Brain microvascular endothelial cell (primary cell): Measurements from ENCODE around the gene RAB17.

Source experiments
- DNase-seq: peaks from one replicate; pipeline ENCODE4 v3.0.0-alpha.2; 2020
- H3K27ac ChIP-seq: fragments of 250-450 bp; sonication (Bioruptor Pico); 2 replicates; pipeline ENCODE4 v1.5.1; 2020; ENCODE audit warnings: mild to moderate bottlenecking, moderate library complexity
- H3K27me3 ChIP-seq: fragments of 250-450 bp; sonication (Bioruptor Pico); replicated peaks from 2 replicates; pipeline ENCODE4 v1.5.1; 2020; ENCODE audit warnings: mild to moderate bottlenecking
- H3K36me3 ChIP-seq: fragments of 250-450 bp; sonication (Bioruptor Pico); replicated peaks from 2 replicates; pipeline ENCODE4 v1.5.1; 2020; ENCODE audit warnings: mild to moderate bottlenecking
- H3K4me3 ChIP-seq: 2 replicates; pipeline ENCODE4 v1.5.1; 2011; ENCODE audit warnings: low read depth, mild to moderate bottlenecking, control low read depth, low read length, moderate library complexity
- in situ Hi-C: cut with HindIII; loops from 2 replicates; pipeline ENCODE4 v1.10.0; 2017; ENCODE audit warnings: low sequenced_read_pairs, low pct_ligation_motif_present
- TF ChIP-seq, protein P1 (sequence below): IDR thresholded peaks from 2 replicates; pipeline ENCODE4 v1.5.1; 2011; ENCODE audit warnings: low read depth, mild to moderate bottlenecking, moderate library complexity, low read length, control low read depth, inconsistent platforms; ENCODE audit errors: missing control alignments

RAB17 gene

DNA sequence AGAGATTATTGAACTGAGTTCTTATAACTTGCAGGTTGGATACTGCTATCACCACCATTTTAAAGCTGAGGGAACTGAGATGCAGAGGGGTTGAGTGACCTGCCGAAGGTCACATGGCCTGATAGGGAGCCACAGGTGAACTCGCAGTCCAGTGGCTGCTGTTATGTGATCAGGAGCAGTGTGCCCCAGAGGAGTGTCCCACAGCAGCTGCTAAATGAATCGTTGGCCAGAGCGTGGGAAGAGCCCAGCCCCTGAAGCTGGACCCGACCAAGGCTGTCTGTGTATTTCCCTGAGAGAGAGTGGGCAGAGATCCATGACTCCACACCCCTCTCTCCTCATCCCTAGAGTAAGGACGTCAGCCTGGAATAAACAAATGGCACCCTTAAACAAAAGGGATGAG lies 50.9 kb downstream of the RAB17 start:
- TF ChIP-seq, protein P1, sequence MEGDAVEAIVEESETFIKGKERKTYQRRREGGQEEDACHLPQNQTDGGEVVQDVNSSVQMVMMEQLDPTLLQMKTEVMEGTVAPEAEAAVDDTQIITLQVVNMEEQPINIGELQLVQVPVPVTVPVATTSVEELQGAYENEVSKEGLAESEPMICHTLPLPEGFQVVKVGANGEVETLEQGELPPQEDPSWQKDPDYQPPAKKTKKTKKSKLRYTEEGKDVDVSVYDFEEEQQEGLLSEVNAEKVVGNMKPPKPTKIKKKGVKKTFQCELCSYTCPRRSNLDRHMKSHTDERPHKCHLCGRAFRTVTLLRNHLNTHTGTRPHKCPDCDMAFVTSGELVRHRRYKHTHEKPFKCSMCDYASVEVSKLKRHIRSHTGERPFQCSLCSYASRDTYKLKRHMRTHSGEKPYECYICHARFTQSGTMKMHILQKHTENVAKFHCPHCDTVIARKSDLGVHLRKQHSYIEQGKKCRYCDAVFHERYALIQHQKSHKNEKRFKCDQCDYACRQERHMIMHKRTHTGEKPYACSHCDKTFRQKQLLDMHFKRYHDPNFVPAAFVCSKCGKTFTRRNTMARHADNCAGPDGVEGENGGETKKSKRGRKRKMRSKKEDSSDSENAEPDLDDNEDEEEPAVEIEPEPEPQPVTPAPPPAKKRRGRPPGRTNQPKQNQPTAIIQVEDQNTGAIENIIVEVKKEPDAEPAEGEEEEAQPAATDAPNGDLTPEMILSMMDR, result no peak
- H3K27me3 ChIP-seq, result no peaks in the 10 kb centered on the region
- DNase-seq, result no peak
- H3K4me3 ChIP-seq, result no peak overlapping the region
- no peak overlapping the region for H3K27ac ChIP-seq
- H3K36me3 ChIP-seq, result peaks cover 49% of the 10 kb centered on the region
- in situ Hi-C loops, result no loop called here

GRCh38 chr2:237538901-237539300 lies 51.6 kb downstream of the RAB17 start:
- H3K4me3 ChIP-seq, result no peak overlapping the region
- in situ Hi-C loops, result no loop called here
- H3K27me3 ChIP-seq, result no peaks in the 10 kb centered on the region
- no peak overlapping the region for H3K27ac ChIP-seq
- peaks cover 57% of the 10 kb centered on the region for H3K36me3 ChIP-seq
- TF ChIP-seq, protein P1, result no peak
- DNase-seq, result no peak

DNA sequence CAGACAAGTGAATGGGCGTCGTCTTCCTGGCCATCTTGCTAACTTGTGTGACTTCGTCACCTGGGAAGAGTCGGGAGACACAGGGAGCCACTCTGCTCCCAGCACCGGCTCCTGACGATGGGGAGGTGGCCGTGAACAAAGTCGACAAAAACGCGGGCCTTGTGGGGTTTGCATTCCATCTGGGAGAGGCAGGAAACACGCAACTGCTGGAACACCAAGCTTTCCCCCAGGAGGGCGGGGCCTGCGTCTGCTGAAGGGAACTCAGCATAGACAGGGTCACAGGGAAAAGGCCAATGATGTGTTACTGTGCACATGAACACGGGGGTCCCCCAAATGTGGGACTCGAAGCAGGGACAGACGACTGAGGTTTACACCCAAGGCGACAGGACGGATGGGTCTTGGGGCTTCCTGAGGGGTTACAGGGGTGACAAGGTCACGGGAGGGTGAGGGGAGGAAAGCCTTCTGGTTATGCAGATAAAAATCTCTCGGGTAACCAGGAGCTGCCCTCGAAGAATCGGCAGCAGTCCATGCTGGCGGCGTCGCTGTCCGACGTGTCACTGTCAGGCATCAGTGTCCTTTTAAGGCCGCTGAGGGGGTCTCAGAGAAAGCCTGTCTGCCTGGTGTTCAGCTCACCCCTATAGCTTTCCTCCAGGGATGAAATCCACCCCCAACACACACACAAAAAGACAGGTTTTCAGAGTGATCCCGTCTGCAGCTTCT lies 52.4 kb downstream of the RAB17 start:
- peaks cover 59% of the 10 kb centered on the region for H3K36me3 ChIP-seq
- no peak for DNase-seq
- H3K27me3 ChIP-seq, result no peaks in the 10 kb centered on the region
- H3K4me3 ChIP-seq, result no peak overlapping the region
- TF ChIP-seq, protein P1, result no peak
- in situ Hi-C loops, result no loop called here
- H3K27ac ChIP-seq, result no peak overlapping the region

DNA sequence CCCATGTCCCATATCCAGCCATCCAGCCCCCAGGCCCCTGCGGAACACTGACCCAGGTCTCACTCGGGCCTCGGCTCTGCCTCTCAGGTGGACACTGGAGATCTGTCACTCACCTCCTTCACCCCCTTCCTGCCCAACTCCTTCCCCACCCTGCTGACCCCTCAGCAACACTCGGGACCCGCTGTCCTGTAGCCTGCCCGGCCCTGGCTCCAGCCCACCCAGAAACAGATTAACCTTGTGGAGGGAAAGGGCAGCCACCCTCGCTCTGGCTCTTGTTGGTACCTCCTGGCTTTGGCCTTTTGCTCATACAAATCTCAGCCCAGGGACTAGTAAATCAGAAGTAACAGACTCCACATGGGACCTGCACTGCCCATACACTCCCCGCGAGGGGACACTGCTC lies 53.9 kb downstream of the RAB17 start:
- no peak overlapping the region for H3K27ac ChIP-seq
- TF ChIP-seq, protein P1, result no peak
- H3K27me3 ChIP-seq, result no peaks in the 10 kb centered on the region
- in situ Hi-C loops, result no loop called here
- H3K36me3 ChIP-seq, result peaks cover 65% of the 10 kb centered on the region
- no peak for DNase-seq
- no peak overlapping the region for H3K4me3 ChIP-seq

- Histone ChIP-seq H3K4me3 (no peak overlapping the region), H3K27me3 (no peaks in the 10 kb centered on the region), H3K36me3 (peaks cover 63% of the 10 kb centered on the region), H3K27ac (no peak overlapping the region)
- DNase-seq, result no peak
- in situ Hi-C loops, result no loop called here
- TF ChIP-seq, protein P1, result no peak
Measured at GRCh38 chr2:237536083-237536415, 54.5 kb downstream of the RAB17 start.
